ENCODE measurements around the gene ABCB7.

The ABCB7 gene

DNA sequence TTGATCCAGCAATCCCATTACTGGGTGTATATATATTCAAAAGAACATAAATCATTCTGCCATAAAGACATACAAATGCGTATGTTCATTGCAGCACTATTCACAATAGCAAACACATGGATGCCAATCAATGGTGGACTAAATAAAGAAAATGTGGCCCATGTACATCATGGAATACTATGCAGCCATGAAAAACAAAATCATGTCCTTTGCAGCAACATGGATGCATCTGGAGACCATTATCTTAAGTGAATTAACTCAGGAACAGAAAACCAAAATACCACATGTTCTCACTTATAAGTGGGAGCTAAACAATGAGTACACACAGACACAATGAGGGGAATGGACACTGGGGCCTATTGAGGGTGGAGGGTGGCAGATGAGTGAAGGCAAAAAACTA lies 81.6 kb downstream of the ABCB7 start:
- Histone ChIP-seq H4K20me1 (ENCODE audit: insufficient read depth, low read length) (no peaks in the 10 kb centered on the region), H3K4me3 (ENCODE audit: low read depth, low read length, poor library complexity, severe bottlenecking) (no peak overlapping the region), H3K36me3 (ENCODE audit: insufficient read depth, low read length) (peaks cover 21% of the 10 kb centered on the region), H3K79me2 (ENCODE audit: insufficient read depth, low read length) (no peaks in the 10 kb centered on the region), H3K9ac (ENCODE audit: low read length) (no peak overlapping the region), H2AFZ (ENCODE audit: low read length) (no peak overlapping the region), H3K27ac (ENCODE audit: low read depth, low read length, poor library complexity, severe bottlenecking) (no peak overlapping the region), H3K27me3 (ENCODE audit: insufficient read depth, low read length) (no peaks in the 10 kb centered on the region), H3K4me1 (ENCODE audit: insufficient read depth, low read length, severe bottlenecking) (no peaks in the 10 kb centered on the region), H3K9me2 (ENCODE audit: low read depth, low read length) (no peaks in the 10 kb centered on the region), H3K4me2 (ENCODE audit: low read length) (no peak overlapping the region), H3F3A (ENCODE audit: insufficient read depth, low read length) (no peaks in the 10 kb centered on the region), H3K9me3 (ENCODE audit: low read length) (no peaks in the 10 kb centered on the region)
- no peak for TF ChIP-seq EZH2 (IDR thresholded peaks at IDR 0.05; ENCODE audit: borderline replicate concordance, low read length)
- TF ChIP-seq, protein P1, sequence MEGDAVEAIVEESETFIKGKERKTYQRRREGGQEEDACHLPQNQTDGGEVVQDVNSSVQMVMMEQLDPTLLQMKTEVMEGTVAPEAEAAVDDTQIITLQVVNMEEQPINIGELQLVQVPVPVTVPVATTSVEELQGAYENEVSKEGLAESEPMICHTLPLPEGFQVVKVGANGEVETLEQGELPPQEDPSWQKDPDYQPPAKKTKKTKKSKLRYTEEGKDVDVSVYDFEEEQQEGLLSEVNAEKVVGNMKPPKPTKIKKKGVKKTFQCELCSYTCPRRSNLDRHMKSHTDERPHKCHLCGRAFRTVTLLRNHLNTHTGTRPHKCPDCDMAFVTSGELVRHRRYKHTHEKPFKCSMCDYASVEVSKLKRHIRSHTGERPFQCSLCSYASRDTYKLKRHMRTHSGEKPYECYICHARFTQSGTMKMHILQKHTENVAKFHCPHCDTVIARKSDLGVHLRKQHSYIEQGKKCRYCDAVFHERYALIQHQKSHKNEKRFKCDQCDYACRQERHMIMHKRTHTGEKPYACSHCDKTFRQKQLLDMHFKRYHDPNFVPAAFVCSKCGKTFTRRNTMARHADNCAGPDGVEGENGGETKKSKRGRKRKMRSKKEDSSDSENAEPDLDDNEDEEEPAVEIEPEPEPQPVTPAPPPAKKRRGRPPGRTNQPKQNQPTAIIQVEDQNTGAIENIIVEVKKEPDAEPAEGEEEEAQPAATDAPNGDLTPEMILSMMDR (IDR thresholded peaks at IDR 0.05; ENCODE audit: low read length) = no peak

DNA sequence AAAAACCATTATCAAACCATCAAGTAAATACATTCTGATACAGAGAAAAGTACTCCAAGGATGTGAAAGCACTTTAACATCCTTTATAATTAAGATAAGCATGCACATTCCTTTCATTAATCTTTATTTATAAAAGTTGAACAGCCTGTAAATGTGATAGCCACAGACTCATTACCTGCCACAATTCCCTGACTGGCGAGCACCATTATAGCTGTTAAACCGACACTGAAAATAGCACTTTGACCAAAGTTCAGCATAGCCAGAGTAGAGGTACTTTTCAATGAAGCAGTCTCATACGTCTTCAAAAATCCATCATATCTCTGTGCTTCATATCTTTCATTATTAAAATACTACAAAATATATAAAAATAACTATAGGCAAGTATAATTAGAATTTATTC lies 84.7 kb downstream of the ABCB7 start:
- H3K4me3 ChIP-seq (ENCODE audit: low read depth, low read length, poor library complexity, severe bottlenecking) = no peak overlapping the region
- no peak overlapping the region for H3K9ac ChIP-seq (ENCODE audit: low read length)
- no peak overlapping the region for H2AFZ ChIP-seq (ENCODE audit: low read length)
- no peaks in the 10 kb centered on the region for H3K9me3 ChIP-seq (ENCODE audit: low read length)
- H3K36me3 ChIP-seq (ENCODE audit: insufficient read depth, low read length) = peaks cover 24% of the 10 kb centered on the region
- H3F3A ChIP-seq (ENCODE audit: insufficient read depth, low read length) = no peaks in the 10 kb centered on the region
- no peaks in the 10 kb centered on the region for H3K79me2 ChIP-seq (ENCODE audit: insufficient read depth, low read length)
- H3K27ac ChIP-seq (ENCODE audit: low read depth, low read length, poor library complexity, severe bottlenecking) = no peak overlapping the region
- H3K4me2 ChIP-seq (ENCODE audit: low read length) = no peak overlapping the region
- H3K4me1 ChIP-seq (ENCODE audit: insufficient read depth, low read length, severe bottlenecking) = no peaks in the 10 kb centered on the region
- TF ChIP-seq, protein P1 (IDR thresholded peaks at IDR 0.05; ENCODE audit: low read length) = no peak
- TF ChIP-seq EZH2 (IDR thresholded peaks at IDR 0.05; ENCODE audit: borderline replicate concordance, low read length) = no peak
- no peaks in the 10 kb centered on the region for H3K27me3 ChIP-seq (ENCODE audit: insufficient read depth, low read length)
- H4K20me1 ChIP-seq (ENCODE audit: insufficient read depth, low read length) = no peaks in the 10 kb centered on the region
- H3K9me2 ChIP-seq (ENCODE audit: low read depth, low read length) = no peaks in the 10 kb centered on the region

DNA sequence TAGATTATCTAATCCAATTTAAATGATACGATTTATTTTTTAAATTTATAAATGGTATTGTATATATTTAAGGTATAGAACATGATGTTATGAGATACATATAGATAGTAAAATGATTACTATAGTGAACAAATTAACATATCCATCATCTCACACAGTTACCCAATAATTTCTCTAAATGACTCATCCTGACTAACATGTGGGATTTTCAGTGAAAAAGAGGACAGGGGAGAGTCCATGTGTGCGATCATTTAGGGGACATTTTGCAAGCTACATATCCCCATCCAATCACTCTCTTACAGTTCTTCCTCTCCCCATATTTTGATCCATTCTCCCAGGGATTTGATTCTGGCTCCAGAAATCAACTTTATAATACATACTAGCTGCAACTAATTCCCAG lies 88.2 kb downstream of the ABCB7 start:
- H3K79me2 ChIP-seq (ENCODE audit: insufficient read depth, low read length) = no peaks in the 10 kb centered on the region
- TF ChIP-seq EZH2 (IDR thresholded peaks at IDR 0.05; ENCODE audit: borderline replicate concordance, low read length) = no peak
- TF ChIP-seq, protein P1 (IDR thresholded peaks at IDR 0.05; ENCODE audit: low read length) = no peak
- no peaks in the 10 kb centered on the region for H3F3A ChIP-seq (ENCODE audit: insufficient read depth, low read length)
- H4K20me1 ChIP-seq (ENCODE audit: insufficient read depth, low read length) = no peaks in the 10 kb centered on the region
- no peak overlapping the region for H3K4me2 ChIP-seq (ENCODE audit: low read length)
- no peak overlapping the region for H2AFZ ChIP-seq (ENCODE audit: low read length)
- no peaks in the 10 kb centered on the region for H3K9me3 ChIP-seq (ENCODE audit: low read length)
- H3K27me3 ChIP-seq (ENCODE audit: insufficient read depth, low read length) = no peaks in the 10 kb centered on the region
- no peaks in the 10 kb centered on the region for H3K4me1 ChIP-seq (ENCODE audit: insufficient read depth, low read length, severe bottlenecking)
- no peak overlapping the region for H3K4me3 ChIP-seq (ENCODE audit: low read depth, low read length, poor library complexity, severe bottlenecking)
- no peaks in the 10 kb centered on the region for H3K9me2 ChIP-seq (ENCODE audit: low read depth, low read length)
- no peak overlapping the region for H3K9ac ChIP-seq (ENCODE audit: low read length)
- H3K27ac ChIP-seq (ENCODE audit: low read depth, low read length, poor library complexity, severe bottlenecking) = no peak overlapping the region
- peaks cover 8% of the 10 kb centered on the region for H3K36me3 ChIP-seq (ENCODE audit: insufficient read depth, low read length)
